Subcutaneous abdominal adipose tissue (tissue), 5 donors: Measurements from ENCODE around the gene NAA15.
"Not testable (repeated sequence)": the region's sequence is repeated elsewhere in the genome, so short reads cannot be mapped to it uniquely, and the experiment has no call there.

Source experiments
- H3K27ac ChIP-seq: one replicate; pipeline ENCODE4 v1.7.0; 2013; ENCODE audit warnings: low read depth, mild to moderate bottlenecking, inconsistent platforms, low read length, moderate library complexity
- H3K27me3 ChIP-seq, 5 donors: one replicate each; pipeline ENCODE4 v1.7.0; 2013; ENCODE audit warnings: low read length in 5 of 5, inconsistent platforms in 1 of 5; ENCODE audit not compliant: control insufficient read depth in 5 of 5, insufficient read depth in 4 of 5
- H3K36me3 ChIP-seq, 5 donors: one replicate each; pipeline ENCODE4 v1.7.0; 2013; ENCODE audit warnings: low read length in 5 of 5; ENCODE audit not compliant: control insufficient read depth in 5 of 5, insufficient read depth in 5 of 5
- H3K4me1 ChIP-seq, 5 donors: one replicate each; pipeline ENCODE4 v1.7.0; 2013; ENCODE audit warnings: low read length in 5 of 5, mild to moderate bottlenecking in 3 of 5, moderate library complexity in 1 of 5; ENCODE audit not compliant: control insufficient read depth in 5 of 5, insufficient read depth in 5 of 5
- H3K4me3 ChIP-seq, 5 donors: one replicate each; pipeline ENCODE4 v1.7.0; 2013; ENCODE audit warnings: low read length in 5 of 5, low read depth in 1 of 5
- H3K9ac ChIP-seq, 5 donors: one replicate each; pipeline ENCODE4 v1.7.0; 2013; ENCODE audit warnings: low read length in 5 of 5, mild to moderate bottlenecking in 4 of 5, moderate library complexity in 3 of 5
- H3K9me3 ChIP-seq, 5 donors: one replicate each; pipeline ENCODE4 v1.7.0; 2013; ENCODE audit warnings: low read length in 5 of 5; ENCODE audit not compliant: control insufficient read depth in 5 of 5
- donor health status: healthy.
- donor health status: healthy.
- donor health status: healthy.
- donor health status: healthy.
- donor health status: healthy.

Gene NAA15

GRCh38 chr4:139391731-139392130 is 90.4 kb downstream of the NAA15 start:
- Histone ChIP-seq H3K9me3 (no peaks in the 10 kb centered on the region), H3K27me3 (no peaks in the 10 kb centered on the region), H3K4me1 (no peaks in the 10 kb centered on the region), H3K27ac (no peak overlapping the region), H3K36me3 (peaks cover 19 to 47% (median 30%) of the 10 kb centered on the region in 5 donors), H3K9ac (no peak overlapping the region), H3K4me3 (no peak overlapping the region)

GRCh38 chr4:139392797-139393196 is 91.5 kb downstream of the NAA15 start:
- no peak overlapping the region for H3K27ac ChIP-seq
- no peaks in the 10 kb centered on the region for H3K9me3 ChIP-seq
- peaks cover 14 to 41% (median 26%) of the 10 kb centered on the region in 5 donors for H3K36me3 ChIP-seq
- no peak overlapping the region for H3K9ac ChIP-seq
- H3K4me1 ChIP-seq = no peaks in the 10 kb centered on the region
- no peaks in the 10 kb centered on the region for H3K27me3 ChIP-seq
- H3K4me3 ChIP-seq = no peak overlapping the region

- Histone ChIP-seq H3K36me3 (peaks cover 0 to 6% (median 0%) of the 10 kb centered on the region in 5 donors), H3K4me3 (no peak overlapping the region), H3K27me3 (no peaks in the 10 kb centered on the region), H3K27ac (no peak overlapping the region), H3K9me3 (no peaks in the 10 kb centered on the region), H3K4me1 (no peaks in the 10 kb centered on the region), H3K9ac (no peak overlapping the region)
Observed at GRCh38 chr4:139401368-139401767, 100.1 kb downstream of the NAA15 start.

- Histone ChIP-seq H3K9me3 (no peaks in the 10 kb centered on the region), H3K4me1 (no peaks in the 10 kb centered on the region), H3K9ac (no peak overlapping the region), H3K27ac (no peak overlapping the region), H3K4me3 (no peak overlapping the region), H3K36me3 (peaks cover 0 to 5% (median 0%) of the 10 kb centered on the region in 5 donors), H3K27me3 (no peaks in the 10 kb centered on the region)
Observed at GRCh38 chr4:139402436-139402835, 101.1 kb downstream of the NAA15 start.

- Histone ChIP-seq H3K27ac (no peak overlapping the region), H3K9me3 (no peaks in the 10 kb centered on the region), H3K36me3 (peaks cover 0 to 5% (median 0%) of the 10 kb centered on the region in 5 donors), H3K4me3 (no peak overlapping the region), H3K27me3 (no peaks in the 10 kb centered on the region), H3K4me1 (no peaks in the 10 kb centered on the region), H3K9ac (no peak overlapping the region)
Observed at GRCh38 chr4:139403462-139403861, 102.2 kb downstream of the NAA15 start.

- Histone ChIP-seq H3K9me3 (peaks cover 0 to 3% (median 0%) of the 10 kb centered on the region in 5 donors), H3K4me1 (no peaks in the 10 kb centered on the region), H3K27me3 (no peaks in the 10 kb centered on the region), H3K4me3 (no peak overlapping the region), H3K36me3 (peaks cover 0 to 6% (median 0%) of the 10 kb centered on the region in 5 donors), H3K27ac (no peak overlapping the region), H3K9ac (no peak overlapping the region)
Observed at GRCh38 chr4:139410312-139410711, 109.0 kb downstream of the NAA15 start.

GRCh38 chr4:139414671-139415210 is 113.4 kb downstream of the NAA15 start:
- H3K36me3 ChIP-seq, H3K4me1 ChIP-seq, H3K4me3 ChIP-seq, H3K27ac ChIP-seq, H3K9ac ChIP-seq, H3K9me3 ChIP-seq, H3K27me3 ChIP-seq: not testable (repeated sequence)

- Histone ChIP-seq H3K27me3 (no peaks in the 10 kb centered on the region), H3K36me3 (no peaks in the 10 kb centered on the region), H3K4me3 (no peak overlapping the region), H3K9ac (no peak overlapping the region), H3K4me1 (peaks cover 0 to 11% (median 0%) of the 10 kb centered on the region in 5 donors), H3K27ac (no peak overlapping the region), H3K9me3 (peaks cover 0 to 3% (median 0%) of the 10 kb centered on the region in 5 donors)
Observed at GRCh38 chr4:139416073-139416673, 114.9 kb downstream of the NAA15 start.

GRCh38 chr4:139419388-139419914 is 118.1 kb downstream of the NAA15 start:
- Histone ChIP-seq H3K4me3 (peak overlapping the region in 1 of 5 donors; percentile 16), H3K27ac (peak overlapping the region; percentile 24), H3K9ac (no peak overlapping the region), H3K9me3 (peaks cover 0 to 8% (median 3%) of the 10 kb centered on the region in 5 donors), H3K36me3 (no peaks in the 10 kb centered on the region), H3K27me3 (no peaks in the 10 kb centered on the region), H3K4me1 (peaks cover 0 to 11% (median 0%) of the 10 kb centered on the region in 5 donors)

GRCh38 chr4:139420652-139421051 is 119.3 kb downstream of the NAA15 start:
- Histone ChIP-seq H3K27ac (no peak overlapping the region), H3K4me3 (no peak overlapping the region), H3K27me3 (no peaks in the 10 kb centered on the region), H3K36me3 (no peaks in the 10 kb centered on the region), H3K9me3 (peaks cover 0 to 8% (median 0%) of the 10 kb centered on the region in 5 donors), H3K9ac (no peak overlapping the region), H3K4me1 (peaks cover 0 to 11% (median 0%) of the 10 kb centered on the region in 5 donors)
